ENCODE results near the gene SF3A2.

Gene SF3A2

DNA sequence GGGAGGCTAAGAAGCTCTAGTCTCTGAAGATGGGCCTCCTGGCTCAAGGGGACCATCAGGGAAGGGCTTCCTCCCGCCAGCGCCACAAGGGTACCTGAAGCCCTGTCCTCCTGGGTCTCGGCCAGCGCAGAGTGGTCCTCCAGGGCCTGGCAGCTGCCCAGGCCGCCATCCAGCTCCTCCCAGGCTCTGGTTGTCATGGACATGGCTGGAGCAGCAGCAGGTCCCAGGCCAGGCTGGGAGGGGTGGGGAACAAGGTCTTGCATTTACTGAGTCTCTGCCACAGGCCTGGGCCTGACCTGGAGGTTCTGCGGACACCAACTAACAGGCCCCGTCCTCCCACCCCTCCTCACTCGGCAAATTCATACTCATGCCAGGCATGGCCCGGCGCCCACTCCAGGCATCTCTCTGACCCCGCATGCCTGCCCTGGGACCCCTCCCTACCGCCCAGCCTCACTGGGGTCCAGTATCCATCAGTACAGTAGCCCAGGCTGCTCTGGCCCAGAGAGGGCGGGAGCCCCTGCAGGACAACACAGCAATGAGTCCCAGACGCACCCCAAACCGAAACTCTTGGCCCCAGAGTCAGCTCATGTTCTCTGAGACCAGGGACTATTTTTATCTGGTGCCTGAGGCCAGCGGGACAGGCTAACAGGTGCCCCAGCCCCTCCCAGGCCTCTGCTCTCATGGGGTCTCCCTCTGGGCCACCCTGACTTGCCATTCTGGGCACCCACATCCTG is 18.7 kb downstream of the SF3A2 start:
- DNase-seq = no peak

DNA sequence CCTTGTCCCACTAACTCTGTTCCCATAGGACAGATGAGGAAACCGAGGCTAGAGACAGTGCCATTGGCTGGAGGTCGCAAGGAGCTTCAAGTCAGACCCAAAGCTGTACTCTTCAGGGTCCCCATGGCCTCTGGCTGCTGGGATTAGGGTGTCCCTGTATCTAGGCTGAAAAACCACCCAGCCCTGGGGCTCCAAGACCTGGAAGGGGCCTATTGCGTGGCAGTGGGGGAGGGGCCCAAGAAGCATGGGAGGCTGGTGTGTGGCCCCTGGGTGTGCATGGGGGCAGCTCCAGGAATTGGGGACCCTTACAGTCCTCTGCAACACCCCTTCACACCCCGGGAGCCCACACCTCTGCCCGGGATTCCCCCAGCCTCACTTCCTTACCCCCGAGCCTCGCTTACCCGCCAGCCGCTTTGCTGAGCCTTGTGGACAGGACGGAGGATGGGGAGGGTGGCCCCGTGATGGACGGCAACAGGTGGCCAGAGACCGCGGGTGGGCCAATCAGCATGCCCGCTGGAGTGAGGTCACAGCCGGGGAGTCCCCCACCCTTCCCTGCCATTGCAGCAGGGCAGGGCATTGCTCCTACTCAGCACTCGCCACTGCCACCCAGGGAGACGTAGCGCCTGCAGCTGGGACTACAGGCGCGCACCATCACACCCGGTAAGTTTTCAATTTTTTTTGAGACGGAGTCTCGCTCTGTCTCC is 19.5 kb downstream of the SF3A2 start, which contains the start of gene JSRP1:
Gene JSRP1, minus strand, starts transcription at position 436 of the 704 bp plus-strand sequence. CDS start 1,103 bp downstream, outside the sequence.
- no peak for DNase-seq

DNA sequence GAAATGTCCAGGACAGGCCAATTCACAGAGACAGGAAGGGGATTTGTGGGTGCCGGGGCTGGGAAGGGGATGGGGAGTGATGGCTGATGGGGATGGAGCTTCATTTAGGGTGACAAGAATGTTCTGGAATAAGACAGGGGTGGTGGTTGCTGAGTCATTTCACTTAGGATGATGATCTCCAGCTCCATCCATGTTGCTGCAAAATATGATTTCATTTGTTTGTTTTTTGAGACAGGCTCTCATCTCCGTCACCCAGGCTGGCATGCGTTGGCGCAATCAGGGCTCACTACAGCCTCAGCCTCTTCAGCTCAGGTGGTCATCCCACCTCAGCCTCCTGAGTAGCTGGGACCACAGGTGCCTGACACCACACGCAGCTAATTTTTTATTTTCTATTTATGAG is 22.7 kb downstream of the SF3A2 start:
- no peak for DNase-seq

DNA sequence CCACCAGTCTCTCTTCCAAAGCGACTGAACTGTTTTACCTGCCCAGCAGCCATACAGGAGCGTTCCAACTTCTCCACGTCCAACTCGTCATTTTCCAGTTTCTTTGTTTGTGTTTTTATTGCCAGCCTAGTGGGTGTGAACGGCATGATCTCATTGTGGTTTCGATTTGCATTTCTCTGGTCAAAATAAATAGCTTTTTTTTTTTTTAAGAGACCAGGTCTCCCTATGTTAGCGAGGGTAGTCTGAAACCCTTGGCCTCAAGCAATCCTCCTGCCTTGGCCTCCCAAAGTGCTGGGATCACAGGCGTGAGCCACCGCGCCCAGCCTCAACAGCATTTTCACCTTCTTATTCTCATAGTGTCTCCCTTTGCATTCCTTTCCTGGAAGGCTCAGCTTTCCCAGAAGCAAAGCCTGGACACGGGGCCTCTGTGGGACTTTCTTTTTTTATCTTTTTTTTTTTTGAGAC is 23.7 kb downstream of the SF3A2 start:
- DNase-seq = no peak

DNA sequence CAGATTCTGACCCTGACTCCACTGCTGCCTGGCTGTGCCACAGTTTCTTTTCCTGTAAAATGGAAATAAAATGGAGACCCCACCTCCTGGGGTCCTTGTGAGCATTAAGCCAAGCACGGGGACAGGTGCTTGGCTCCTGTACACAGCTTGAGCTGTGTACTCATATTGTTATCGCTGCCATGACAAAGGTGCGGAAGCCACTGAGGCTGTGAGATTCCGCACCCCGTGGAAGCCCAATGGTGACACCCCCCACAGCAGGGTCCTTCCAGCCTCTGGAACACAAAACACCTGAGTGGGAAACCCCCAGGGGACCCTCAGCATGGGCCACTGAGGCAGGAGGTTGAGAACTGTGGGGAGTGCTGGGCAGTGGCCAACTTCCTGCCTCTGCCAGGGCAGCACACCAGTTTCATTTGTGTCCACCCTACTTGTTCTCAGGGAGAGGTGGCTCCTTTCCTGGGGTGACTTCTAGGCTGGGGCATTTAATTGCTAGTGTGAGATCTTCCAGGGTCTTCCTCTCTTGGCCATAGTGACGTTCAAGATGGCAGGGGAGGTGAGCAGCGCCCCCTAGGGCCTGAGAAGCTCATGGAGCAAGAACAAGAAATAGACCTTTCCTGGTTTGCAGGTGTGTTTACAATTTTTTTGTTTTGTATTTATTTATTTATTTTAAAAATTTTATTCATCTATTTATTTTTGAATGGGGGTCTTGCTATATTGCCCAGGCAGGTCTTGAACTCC is 25.0 kb downstream of the SF3A2 start:
- DNase-seq = peak; percentile 75

DNA sequence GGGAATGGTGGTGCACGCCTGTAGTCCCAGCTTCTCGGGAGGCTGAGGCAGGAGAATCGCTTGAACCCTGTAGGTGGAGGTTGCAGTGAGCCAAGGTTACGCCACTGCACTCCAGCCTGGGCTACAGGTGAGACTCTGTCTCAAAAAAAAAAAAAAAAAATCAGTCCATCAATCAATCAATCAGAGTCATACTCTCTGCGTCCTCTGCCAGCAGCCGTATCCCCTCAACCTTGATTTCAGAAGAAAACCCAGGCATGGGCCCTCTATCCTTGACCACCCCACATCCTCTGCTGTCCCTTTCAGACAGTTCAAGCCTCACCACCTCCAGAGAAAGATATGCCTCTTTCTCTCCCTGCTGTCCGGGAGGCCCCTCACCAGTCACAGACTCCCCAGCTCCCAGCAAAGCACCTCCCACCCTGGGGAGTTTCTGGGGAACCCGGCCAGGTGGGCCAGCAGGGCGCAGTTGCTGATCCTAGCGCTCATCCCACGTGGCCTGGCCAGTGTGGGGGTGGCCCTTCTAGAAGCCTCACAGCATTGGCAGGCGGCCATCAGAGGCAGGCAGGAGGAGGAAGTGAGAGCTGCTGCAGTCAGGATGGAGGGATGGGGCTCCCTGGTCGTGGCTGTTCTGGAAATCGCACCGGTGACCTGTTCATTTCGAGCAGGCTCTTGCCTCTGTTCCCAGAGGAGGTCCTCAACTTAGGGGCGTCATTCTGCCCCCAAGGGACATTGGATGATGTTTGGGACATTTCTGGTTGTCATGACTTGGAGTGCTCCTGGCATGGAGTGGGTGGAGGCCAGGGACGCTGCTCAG is 29.8 kb downstream of the SF3A2 start:
- peak; percentile 95 for DNase-seq

DNA sequence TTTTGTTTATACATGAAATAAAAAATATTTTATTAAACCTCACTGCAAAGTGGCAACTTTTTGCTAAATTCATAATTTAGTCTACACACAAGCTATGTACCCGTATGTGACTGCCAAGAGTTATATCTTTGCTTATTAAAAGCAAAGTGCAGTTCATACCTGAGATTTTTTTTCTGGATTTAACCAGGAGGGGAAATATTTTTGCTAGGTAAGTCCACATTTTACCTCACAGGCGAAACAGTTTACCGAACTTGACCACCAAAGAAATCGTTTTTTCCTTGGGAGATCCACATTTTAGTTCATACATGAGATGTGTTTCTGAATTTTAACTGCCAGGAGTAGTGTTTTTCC is 31.8 kb downstream of the SF3A2 start:
- no peak for DNase-seq

DNA sequence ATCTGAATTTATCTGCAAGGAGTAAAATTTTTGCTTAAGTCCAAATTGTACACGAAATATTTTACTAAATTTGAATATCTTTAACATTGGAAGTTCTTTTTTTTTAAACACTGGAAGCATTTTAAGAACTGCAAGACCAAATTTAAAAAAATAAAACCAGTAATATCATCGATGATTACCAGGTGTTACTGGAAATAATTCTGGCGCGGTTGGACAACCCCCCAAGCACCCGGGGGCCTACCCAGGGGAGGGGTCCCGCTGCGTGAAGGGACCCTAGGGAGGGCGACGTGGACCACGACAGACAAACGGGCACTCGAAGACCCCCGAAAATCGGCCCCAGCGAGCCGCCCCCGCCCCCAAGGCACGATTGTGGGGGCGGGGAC is 32.2 kb downstream of the SF3A2 start:
- DNase-seq = peak; percentile 20

DNA sequence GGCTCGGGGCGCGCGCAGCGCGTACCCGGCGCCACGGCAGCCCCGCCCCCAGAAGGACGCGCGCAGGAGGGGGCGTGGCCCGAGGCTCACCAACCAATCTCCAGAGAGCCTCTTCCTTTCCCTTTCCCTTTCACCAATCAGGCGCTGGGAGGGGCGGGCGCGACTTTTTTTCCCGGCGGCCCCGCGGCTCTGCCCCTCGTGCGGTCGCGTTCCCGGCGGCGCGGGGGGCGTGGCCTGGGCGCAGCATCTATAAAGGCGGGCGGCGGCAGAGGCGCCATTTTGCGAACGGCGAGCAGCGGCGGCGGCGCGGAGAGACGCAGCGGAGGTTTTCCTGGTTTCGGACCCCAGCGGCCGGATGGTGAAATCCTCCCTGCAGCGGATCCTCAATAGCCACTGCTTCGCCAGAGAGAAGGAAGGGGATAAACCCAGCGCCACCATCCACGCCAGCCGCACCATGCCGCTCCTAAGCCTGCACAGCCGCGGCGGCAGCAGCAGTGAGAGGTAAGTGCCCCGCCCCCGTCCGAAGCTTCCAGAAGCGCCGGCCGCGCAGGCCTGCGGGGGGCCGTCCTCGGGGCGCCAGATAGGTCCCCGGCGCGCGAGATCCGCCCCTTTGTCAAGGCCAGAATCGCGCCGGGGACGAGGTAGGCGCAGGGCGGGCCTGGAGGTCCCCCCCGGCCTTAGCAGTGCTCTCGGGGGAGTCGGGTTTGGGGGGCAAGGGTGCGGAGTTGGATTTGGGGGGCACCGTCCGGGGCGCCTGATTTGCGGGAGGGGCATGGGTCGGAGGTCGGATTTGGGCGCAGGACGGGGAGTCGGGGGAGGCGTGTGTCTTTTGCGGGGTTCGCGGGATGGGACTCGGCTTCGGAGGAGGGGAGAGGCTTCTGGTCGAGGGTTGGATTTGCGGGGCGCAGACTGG is 32.9 kb downstream of the SF3A2 start:
- peak; percentile 97 for DNase-seq

DNA sequence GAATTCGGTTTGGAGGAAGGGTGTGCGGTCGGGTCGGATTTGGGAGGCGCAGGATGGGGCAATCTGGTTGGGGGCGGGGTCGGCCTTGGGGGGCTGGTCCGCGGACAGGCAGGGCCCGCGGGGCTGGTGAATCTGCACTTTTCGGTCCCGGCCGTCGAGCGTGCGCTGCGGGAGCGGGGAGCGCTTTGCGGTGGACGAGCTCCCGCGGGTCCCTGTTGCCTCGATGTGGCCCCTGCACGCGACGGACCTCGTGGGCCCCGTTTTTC is 33.5 kb downstream of the SF3A2 start:
- no peak for DNase-seq

DNA sequence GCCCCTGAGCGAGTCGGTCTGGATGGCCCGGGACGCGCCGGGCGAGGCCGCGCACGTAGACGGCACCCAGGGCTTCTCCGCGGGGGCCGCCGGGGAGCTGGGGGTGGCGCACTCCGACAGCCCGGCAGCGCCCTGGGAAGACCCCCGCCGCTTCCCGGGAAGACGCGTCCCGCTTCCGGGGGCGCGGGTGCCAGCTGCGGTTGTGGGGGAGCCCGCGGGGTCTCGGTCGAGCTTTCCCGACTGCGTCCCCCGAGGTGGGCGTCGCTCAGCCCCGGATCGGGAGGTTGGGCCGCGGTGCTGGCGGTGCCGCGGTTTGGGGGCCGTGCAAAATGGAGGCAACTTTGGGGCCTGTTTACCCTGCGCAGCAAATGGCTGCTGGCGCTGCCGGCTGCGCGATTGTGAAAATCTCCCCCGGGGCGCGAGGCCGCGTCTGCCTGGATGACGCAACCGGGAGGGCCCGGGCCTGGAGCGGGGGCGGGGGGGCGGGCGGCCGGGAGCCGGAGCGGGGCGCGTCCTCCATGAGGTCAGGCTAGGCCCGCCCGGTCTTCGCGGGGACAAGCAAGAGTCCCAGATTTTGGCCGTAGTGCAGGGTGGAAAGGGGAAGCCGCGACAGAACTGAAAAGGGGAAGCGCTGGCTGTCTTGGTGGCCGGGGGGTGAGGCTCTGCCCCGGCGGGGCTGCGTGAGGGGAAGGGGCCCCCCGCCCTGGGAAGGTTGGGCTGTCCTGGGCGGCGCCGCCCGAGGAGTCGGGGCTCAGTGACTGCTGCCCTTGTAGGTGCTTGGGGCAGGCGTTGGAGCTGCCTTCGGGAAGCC is 34.0 kb downstream of the SF3A2 start:
- DNase-seq = peak; percentile 85

DNA sequence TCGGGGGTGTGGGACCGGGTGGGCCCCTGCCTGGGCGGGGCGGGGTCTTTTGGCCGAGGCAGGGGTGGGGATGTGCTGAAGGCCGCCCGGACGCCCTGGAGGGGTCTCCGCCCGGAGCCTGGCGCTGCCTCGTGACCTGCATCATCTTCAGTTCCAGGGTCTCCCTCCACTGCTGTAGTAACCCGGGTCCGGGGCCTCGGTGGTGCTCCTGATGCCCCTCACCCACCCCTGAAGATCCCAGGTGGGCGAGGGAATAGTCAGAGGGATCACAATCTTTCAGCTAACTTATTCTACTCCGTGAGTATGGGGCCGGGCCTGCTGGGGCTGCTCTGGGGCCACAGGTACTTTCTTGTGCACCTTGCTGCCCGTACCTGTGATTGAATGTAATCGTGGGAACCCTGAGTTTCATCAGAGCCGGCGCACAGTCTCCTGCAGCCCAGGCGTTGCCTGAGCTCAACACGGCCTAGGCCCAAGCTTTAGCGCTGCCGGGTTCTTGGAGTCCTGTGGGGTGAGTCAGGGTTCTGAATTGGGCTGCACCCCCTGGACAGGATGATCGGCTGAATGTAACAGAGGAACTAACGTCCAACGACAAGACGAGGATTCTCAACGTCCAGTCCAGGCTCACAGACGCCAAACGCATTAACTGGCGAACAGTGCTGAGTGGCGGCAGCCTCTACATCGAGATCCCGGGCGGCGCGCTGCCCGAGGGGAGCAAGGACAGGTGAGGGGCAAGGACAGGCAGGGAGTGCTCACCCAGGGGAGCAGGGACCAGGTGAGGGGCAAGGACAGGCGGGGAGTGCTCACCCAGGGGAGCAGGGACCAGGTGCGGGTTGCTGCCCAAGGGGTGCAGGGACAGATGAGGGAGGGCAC is 34.8 kb downstream of the SF3A2 start:
- DNase-seq = no peak

DNA sequence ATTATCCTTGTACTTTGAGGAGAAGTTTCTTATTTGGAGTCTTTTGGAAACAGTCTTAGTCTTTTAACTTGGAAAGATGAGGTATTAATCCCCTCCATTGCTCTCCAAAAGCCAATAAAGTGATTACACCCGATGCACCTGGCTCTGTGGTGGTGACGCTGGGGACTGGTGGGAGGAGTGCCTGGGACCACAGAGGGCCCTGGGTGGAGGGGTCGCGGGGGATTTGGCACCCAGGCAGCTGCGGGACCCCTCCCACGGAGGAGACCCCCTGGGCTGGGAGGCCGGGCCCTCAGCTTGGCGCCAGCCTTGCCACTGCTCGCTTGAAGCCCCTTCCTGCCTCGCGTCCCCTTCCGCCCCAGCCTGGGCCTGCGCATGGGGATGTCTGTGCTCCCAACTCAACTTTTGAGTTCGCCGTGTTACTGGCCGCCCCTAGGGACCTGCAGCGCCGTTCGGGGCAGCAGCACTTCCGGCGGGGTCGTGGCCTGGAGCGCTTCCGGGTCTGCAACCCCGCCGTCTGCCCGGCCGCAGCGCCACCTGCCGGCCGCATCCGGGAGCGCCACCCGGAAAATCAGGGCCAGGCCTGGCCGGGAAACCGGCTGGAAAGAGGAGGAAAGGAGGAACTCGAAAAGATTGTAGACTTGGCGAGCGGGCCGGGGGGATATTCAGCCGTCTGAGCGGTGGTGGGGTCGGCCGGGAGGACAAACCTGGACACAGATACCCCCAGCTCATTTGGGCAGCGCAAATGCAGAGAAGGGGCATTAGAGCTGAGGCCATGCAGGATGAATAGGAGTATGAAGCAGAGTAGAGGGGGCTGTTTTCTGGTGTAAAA is 36.9 kb downstream of the SF3A2 start:
- DNase-seq = peak; percentile 90

DNA sequence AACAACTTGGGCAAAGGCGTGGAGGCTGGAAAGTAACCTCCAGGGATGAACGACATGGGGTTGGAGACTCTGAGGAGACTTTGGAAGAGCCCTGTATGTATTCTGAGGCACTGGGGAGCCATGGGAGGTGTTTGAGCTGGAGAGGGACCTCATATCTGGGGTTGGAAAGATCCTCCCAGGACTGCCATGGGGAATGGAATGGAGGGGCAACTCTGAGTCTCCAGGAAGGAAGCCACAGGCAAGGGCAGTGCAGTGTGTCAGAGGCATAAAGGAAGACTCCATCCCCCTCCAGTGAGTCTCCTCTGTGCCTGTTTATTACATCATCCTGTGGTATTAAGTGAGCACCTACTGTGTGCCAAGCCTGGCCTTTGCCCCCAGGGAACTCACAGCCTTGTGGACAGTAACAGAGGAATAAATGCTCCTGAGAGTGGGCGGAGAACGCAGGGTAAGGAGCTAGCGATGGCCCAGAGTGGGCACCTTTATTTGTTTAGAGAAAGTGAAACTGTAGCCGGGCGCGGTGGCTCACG is 37.6 kb downstream of the SF3A2 start:
- no peak for DNase-seq

DNA sequence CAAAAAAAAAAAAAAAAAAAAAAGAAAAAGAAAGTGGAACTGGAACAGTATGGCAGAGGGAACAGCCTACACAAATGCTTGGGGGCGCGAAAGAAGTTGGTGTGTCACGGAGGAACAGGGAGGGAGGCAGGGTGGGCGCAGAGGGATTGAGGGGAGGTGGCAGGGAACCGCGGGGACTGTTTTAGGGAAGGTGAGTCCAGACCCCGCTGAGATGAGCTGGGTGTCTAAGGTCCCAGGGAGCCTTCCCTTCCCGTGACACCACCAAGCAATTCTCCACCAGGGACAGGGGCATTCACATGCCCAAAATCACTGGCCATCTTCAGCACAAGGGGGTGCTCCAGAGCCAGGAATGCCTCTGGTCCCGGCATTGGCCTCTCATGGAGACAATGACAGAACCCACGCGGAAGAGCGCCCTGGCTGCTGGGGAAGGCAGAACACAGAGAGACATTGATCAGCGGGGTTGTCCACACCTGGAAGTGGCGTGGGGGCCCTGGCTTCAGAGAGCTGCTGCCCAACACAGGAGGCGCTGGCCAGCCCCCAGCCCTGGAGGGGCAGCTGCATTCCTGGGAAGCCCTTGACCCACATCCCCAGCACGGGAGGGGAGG is 38.4 kb downstream of the SF3A2 start:
- peak; percentile 84 for DNase-seq

DNA sequence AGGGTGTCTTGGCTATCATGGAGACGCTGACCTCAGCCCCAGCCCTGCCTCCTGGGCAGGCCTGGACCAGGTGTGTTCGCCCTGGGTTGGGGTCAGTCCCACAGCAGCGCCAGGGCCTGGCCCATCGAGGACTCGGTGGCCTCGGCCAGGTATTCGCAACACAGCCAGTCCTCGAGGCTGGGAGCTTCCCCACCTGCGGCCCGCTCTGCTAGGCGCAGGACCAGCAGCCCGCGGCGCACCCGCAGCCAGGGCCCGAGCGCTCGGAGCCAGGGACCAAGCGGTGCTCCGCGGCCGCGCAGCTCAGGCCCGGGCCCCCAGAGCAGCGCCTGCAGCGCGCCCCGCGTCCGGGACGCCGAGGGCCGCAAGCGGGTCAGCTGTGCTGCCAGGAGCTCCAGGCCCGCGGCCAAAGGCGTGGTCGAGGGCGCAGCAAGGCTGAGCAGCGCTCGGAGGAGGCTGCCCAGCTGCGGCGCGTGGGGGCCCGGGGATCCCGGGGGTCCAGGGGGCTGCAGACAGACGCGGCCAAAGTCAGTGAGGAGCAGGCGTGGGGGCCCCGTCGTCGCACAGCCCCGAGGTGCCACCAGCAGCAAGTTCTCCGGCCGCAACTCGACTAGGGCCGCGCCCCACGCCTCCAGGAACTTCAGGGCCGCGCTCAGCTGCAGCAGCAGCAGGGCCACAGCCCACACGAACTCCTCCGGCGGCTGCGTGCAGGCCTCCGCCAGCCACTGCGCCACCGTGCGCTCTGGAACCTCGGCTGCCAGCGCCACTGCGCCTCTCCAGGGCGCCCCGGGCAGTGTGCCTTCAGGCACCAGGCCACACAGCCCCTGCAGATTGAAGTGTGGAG is 39.2 kb downstream of the SF3A2 start:
- DNase-seq = no peak

DNA sequence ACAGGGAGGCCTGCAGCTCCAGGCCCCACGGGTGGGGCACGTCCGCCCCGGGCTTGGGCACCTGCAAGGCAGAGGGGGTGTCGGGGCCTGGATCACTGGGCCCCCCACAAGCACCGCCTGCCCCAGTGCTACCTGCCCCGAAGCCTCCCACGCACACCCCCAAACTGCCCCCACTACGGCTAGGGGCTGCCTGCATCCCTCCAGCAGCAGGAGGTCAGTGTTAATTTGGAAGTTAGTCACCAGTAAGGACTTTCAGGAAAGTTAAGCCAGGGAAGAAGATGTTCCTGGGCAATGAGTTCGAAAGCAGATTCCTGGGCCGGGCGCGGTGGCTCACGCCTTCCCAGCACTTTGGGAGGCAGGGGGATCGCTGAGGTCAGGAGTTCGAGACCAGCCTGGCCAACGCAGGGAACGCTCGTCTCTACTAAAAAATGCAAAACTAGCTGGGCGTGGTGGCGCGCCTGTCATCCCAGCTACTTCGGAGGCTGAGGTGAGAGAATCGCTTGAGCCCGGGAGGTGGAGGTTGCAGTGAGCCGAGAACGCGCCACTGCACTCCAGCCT is 39.9 kb downstream of the SF3A2 start:
- no peak for DNase-seq

All from hematopoietic multipotent progenitor cell treated with erythropoietin and hydrocortisone succinate and interleukin-3 and kit ligand, for 6 days (in vitro differentiated cells).